ENCODE results near the gene ANAPC15.
A peak's percentile ranks its signal among the peaks of the same experiment; 100 is the strongest.
"Not testable (repeated sequence)": the region's sequence is repeated elsewhere in the genome, so short reads cannot be mapped to it uniquely, and the experiment has no call there.

ANAPC15 gene

DNA sequence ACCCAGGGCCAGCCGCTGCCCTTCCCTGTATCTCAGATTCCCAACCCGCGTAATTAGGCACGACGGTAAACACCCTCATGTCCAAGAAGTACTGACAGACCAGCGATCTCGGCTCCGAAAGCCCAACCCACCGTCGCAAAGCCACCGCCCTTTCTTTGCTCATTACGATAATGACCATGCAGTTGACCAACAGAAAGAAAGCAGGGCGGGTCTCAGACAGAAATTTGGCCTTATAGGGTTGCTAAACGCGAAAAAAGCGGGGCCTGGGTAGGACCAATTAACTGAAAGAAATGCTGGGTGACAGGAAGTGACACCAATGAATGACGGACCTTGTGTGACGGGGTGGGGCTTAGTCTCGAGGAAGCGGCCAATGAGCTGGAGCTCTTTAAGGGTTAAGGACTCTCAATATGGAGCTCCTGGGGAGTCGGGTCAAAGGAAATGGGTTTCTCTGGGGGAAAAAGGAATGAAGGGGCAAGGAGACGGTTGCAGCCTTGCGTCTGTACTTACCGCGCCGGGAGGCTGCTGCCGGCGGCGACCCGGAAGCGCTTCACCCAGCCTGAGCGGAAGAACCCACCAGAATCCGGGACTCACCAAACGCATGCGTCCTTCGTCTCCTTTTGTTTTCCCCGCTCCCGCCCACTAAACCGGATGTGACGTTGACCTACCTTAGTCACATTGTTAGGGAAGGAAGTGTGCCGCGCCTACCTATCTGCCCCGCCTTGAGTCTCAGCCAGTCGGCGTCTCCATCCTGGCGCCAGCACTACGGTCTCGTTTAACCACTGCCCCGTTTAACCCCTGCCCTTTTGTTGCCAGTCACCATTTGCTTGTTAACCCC, at the start of gene ANAPC15:
Gene ANAPC15, minus strand, starts transcription at position 553 of the 835 bp plus-strand sequence. CDS start 1,419 bp downstream, outside the sequence.
- DNase-seq (ENCODE audit: low read depth in 2 of 2) = peak; percentile 100
- H3K4me3 ChIP-seq (replicated peaks in 1 of 2; ENCODE audit: low read depth in 2 of 2, low read length in 2 of 2) = peak within 1 kb of the TSS; percentile 83 to 85
- TF ChIP-seq, protein P1, sequence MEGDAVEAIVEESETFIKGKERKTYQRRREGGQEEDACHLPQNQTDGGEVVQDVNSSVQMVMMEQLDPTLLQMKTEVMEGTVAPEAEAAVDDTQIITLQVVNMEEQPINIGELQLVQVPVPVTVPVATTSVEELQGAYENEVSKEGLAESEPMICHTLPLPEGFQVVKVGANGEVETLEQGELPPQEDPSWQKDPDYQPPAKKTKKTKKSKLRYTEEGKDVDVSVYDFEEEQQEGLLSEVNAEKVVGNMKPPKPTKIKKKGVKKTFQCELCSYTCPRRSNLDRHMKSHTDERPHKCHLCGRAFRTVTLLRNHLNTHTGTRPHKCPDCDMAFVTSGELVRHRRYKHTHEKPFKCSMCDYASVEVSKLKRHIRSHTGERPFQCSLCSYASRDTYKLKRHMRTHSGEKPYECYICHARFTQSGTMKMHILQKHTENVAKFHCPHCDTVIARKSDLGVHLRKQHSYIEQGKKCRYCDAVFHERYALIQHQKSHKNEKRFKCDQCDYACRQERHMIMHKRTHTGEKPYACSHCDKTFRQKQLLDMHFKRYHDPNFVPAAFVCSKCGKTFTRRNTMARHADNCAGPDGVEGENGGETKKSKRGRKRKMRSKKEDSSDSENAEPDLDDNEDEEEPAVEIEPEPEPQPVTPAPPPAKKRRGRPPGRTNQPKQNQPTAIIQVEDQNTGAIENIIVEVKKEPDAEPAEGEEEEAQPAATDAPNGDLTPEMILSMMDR (IDR thresholded peaks at IDR 0.05; ENCODE audit: low read depth, low read length) = no peak

DNA sequence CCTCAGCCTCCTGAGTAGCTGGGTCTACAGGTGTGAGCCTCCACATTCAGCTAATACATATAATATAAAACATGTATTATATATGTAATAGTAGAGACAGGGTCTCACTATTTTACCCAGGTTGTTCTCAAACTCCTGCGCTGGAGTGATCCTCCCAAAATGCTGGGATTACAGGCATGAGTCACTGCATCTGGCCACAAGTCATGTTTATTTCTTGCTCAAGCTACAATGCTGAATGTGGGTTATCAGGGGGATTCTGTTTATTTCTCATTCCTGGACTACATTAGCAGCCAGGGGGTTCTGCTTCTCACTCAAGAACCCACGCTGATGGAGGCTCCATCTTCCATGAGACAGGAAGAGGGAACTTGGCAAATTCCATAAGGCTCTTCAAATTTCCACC, 47.8 kb upstream of the ANAPC15 start:
- DNase-seq (ENCODE audit: low read depth in 2 of 2) = no peak
- TF ChIP-seq, protein P1 (IDR thresholded peaks at IDR 0.05; ENCODE audit: low read depth, low read length) = no peak
- no peak overlapping the region for H3K4me3 ChIP-seq (replicated peaks in 1 of 2; ENCODE audit: low read depth in 2 of 2, low read length in 2 of 2)

DNA sequence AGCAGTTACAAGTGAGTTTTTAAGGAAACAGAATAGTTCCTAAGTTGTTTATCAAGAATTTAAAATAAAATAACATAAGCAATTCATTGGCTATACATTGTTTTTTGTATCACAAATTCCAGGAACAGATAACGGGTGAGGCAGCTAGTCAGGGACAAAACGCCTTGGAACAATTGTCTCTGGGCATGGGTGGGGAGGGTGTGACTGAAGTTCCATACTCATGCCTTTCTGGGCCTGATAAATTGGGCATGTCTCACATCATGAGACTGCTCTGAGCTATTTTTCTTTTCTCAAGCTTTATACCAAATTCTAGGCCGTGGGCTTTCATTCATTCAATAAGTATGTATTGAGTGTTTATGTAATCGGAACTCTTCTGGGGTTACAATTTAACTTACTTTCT, 44.6 kb upstream of the ANAPC15 start:
- TF ChIP-seq, protein P1 (IDR thresholded peaks at IDR 0.05; ENCODE audit: low read depth, low read length) = no peak
- DNase-seq (ENCODE audit: low read depth in 2 of 2) = no peak
- H3K4me3 ChIP-seq (replicated peaks in 1 of 2; ENCODE audit: low read depth in 2 of 2, low read length in 2 of 2) = no peak overlapping the region

DNA sequence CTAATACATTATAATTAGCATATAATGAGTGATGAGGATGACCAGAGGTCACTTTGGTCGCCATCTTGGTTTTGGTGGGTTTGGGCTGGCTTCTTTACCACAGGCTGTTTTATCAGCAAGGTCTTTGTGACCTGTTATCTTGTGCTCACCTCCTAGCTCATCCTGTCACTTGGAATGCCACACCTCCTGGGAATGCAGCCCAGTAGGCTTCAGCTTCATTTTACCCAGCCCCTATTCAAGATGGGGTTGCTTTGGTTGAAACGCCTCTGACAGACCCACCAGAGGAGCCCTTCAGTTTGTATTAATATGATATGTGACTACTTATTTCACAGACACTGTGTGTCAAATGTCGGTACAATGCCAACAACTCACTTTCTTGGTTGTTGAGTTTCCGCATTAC, 43.3 kb upstream of the ANAPC15 start:
- H3K4me3 ChIP-seq (replicated peaks in 1 of 2; ENCODE audit: low read depth in 2 of 2, low read length in 2 of 2) = no peak overlapping the region
- no peak for DNase-seq (ENCODE audit: low read depth in 2 of 2)
- TF ChIP-seq, protein P1 (IDR thresholded peaks at IDR 0.05; ENCODE audit: low read depth, low read length) = no peak

DNA sequence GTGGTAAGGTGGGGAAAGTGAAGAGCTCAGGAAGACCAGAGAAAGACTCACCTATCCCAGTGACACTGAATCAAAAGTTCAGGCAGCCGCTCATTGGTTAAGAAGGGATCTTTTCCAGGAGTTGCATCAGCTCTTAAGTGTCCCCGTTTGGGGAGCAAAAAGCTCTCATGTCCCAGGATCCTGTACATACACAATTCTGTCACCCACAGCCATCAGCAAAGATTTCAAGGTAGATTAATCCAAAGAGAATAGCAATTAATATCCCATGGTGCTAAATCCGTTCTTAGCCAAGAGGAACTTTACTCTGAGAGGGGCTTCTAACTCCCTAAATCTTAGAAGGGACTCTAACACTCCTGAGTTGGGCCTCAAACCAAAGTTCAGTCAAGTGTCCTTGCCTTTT, 42.3 kb upstream of the ANAPC15 start:
- TF ChIP-seq, protein P1 (IDR thresholded peaks at IDR 0.05; ENCODE audit: low read depth, low read length) = no peak
- H3K4me3 ChIP-seq (replicated peaks in 1 of 2; ENCODE audit: low read depth in 2 of 2, low read length in 2 of 2) = no peak overlapping the region
- no peak for DNase-seq (ENCODE audit: low read depth in 2 of 2)

DNA sequence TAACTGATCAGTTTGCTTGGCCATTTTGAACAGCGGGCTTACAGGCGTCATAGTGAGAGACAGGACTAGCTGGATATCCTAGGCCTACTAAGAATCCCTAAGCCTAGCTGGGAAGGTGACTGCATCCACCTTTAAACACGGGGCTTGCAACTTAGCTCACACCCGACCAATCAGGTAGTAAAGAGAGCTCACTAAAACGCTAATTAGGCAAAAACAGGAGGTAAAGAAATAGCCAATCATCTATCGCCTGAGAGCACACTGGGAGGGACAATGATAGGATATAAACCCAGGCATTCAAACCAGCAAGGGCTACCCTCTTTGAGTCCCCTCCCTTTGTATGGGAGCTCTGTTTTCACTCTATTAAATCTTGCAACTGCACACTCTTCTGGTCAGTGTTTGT, 41.4 kb upstream of the ANAPC15 start:
- not testable (repeated sequence) for DNase-seq (ENCODE audit: low read depth in 2 of 2); H3K4me3 ChIP-seq (replicated peaks in 1 of 2; ENCODE audit: low read depth in 2 of 2, low read length in 2 of 2)

DNA sequence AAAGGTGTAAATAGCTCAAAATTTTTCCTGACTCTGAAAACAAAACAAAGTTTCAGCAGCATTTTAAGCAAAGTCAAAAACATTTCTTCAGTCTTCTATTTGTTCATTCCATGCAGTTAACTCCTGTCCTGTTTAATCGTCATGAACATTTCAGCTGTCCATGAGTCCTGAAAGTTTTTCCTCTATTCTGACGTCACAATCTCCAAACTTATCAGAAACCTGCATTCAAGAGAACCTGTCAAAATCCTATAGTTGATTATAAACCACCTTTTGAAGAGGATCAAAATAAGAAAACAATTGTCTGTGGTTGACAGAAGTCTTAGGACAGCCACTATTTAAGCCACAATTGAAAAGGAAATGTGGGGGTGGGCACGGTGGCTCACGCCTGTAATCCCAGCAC, 38.4 kb upstream of the ANAPC15 start:
- TF ChIP-seq, protein P1 (IDR thresholded peaks at IDR 0.05; ENCODE audit: low read depth, low read length) = no peak
- H3K4me3 ChIP-seq (replicated peaks in 1 of 2; ENCODE audit: low read depth in 2 of 2, low read length in 2 of 2) = no peak overlapping the region
- DNase-seq (ENCODE audit: low read depth in 2 of 2) = no peak
